Cerebellar cortex (tissue), 1 donor: ENCODE data around the gene GPS1.
"Not testable (repeated sequence)": the region's sequence is repeated elsewhere in the genome, so short reads cannot be mapped to it uniquely, and the experiment has no call there.

Source experiments
- DNase-seq: peaks from one replicate; pipeline ENCODE4 v3.0.0-alpha.2; 2015; ENCODE audit warnings: low spot score

Gene GPS1

GRCh38 chr17:82028966-82029365 lies 22.7 kb upstream of the GPS1 start:
- DNase-seq = no peak

- DNase-seq = peak; percentile 83
Observed at GRCh38 chr17:82029391-82029790, 22.3 kb upstream of the GPS1 start.

GRCh38 chr17:82029990-82030469 lies 21.7 kb upstream of the GPS1 start:
- no peak for DNase-seq

- peak; percentile 84 for DNase-seq
Observed at GRCh38 chr17:82030470-82031302, 21.0 kb upstream of the GPS1 start.

GRCh38 chr17:82031303-82031884 lies 20.3 kb upstream of the GPS1 start, which contains the start of gene RAC3:
Gene RAC3 (plus strand): TSS chr17:82031678. CDS start chr17:82031762, 84 bp downstream.
- peak; percentile 17 for DNase-seq

GRCh38 chr17:82031885-82032627 lies 19.6 kb upstream of the GPS1 start:
- DNase-seq = peak; percentile 45

DNA sequence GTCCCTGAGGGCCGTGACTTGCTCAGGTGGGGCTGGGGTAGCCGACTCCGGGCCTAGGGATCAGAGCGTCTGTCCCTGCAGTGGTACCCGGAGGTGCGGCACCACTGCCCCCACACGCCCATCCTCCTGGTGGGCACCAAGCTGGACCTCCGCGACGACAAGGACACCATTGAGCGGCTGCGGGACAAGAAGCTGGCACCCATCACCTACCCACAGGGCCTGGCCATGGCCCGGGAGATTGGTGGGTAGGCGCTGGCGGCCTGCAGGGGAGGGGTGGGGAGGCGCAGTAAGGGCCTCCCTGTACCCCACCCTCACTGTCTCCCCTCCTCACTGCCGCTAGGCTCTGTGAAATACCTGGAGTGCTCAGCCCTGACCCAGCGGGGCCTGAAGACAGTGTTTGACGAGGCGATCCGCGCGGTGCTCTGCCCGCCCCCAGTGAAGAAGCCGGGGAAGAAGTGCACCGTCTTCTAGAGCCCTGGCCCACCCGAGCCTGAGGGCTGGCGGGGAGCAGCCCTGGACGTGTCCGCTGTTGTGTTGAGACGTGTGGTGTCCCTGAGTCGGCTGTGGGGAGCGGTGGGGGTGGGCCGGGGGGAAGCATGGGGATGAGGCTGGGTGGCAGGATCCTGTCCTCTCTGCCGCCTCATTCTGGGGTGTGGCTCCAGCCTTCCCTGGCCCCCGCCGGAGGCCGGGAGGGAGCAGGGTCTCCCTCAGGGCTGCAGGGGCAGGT lies 18.2 kb upstream of the GPS1 start:
- DNase-seq = no peak

GRCh38 chr17:82034371-82035011 lies 17.2 kb upstream of the GPS1 start:
- peak; percentile 43 for DNase-seq

GRCh38 chr17:82035488-82035887 lies 16.2 kb upstream of the GPS1 start:
- DNase-seq = no peak

- no peak for DNase-seq
Observed at GRCh38 chr17:82035956-82036633, 15.6 kb upstream of the GPS1 start.

DNA sequence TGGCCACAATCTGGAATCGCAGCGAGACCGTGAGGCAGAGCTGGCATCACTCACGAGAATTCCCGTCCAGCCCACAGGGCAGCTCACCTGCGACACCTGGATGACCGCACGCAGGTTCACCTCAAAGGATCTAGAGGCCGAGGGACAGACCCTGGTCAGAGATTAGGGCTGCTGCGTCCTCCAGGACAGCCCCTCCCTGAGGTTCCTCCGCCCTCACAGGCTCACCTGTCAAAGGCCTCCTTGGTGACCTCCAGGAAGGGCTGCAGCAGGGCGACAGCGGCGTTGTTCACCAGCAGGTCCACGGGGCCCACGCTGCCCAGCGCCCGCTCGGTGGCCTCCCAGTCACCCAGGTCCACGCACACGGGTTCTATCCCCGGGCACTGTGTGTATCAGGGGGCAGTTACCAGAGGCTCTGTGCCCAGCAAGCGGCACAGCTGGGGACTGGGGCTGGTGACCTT lies 15.0 kb upstream of the GPS1 start:
- no peak for DNase-seq

DNA sequence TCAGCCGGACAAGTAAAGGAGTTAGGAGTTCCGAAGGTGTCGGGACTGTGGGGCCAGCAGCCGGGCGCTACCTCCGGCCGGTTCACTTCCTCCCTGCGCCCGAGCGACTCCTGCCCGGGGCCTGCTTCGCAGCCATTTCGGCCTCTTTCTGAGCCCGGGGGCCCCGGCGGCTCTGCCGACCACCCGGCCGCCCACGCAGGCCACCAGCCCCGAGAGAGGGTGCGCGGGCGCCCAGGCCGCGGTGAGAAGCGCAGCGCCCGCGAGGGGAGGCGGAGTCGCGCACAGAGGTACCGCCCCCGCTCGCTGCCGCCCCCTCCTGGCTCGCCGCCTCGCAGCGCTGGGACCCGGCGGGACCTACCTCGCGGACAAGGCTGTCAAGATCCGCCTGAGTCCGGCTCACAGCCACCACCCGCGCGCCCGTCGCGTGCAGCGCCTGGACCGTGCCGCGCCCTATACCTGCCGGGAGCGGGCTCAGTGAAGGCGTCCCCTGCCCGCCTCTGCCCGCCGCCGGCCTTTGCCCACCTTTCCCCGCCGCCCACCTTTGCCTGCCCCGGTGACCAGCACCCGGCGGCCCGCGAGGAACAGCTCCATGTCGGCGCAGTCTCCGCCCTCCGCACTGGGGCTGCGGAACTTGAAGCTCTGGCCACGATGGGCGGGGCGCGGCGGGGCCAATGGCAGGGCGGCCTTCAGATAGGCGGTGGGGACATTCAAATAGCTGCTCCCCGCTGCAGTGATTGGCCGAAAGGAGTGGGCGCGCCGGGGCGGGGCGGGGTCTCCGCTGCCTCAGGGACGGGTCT lies 14.4 kb upstream of the GPS1 start, which contains the start of gene DCXR:
DCXR (minus strand) TSS at position 606 of the 797 bp plus-strand sequence; CDS start at position 591, 15 bp downstream.
- DNase-seq = peak; percentile 98

GRCh38 chr17:82037889-82038195 lies 13.9 kb upstream of the GPS1 start:
- no peak for DNase-seq

- not testable (repeated sequence) for DNase-seq
Observed at GRCh38 chr17:82038796-82039409, 12.8 kb upstream of the GPS1 start.

- no peak for DNase-seq
Observed at GRCh38 chr17:82039695-82040299, 11.9 kb upstream of the GPS1 start.

- no peak for DNase-seq
Observed at GRCh38 chr17:82041144-82041814, 10.4 kb upstream of the GPS1 start.

- DNase-seq = no peak
Observed at GRCh38 chr17:82042649-82043048, 9.0 kb upstream of the GPS1 start.

DNA sequence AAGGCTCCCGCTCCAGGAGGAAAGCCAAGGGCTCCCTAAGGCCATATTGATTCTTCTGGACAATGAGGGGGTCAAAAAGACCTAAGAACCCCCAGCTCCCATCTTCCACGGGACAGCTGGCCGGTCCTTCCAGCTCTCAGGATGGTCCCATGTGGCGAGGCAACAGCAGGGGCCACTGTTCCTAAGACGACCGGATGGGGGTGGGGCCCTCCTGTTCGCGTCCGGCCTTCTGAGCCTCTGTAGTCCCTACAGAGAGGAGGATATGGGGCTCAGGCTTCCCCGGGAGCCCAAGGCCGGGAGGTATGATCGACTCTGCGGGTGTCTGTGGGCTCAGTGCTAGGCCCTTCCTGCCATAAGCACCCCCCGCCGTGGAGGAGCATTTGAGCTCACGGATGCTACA lies 8.2 kb upstream of the GPS1 start:
- DNase-seq = no peak
